Body of pancreas (tissue), 4 donors: ENCODE results near the gene ARF6. TPM values are rescaled to one million over a fixed set of nuclear protein-coding genes. Genes with fewer than 3 reads are reported as not detected.

Experiments
- ATAC-seq: fragments of 150-250 bp; one replicate; pipeline ENCODE4 v1.9.1; 2016
- DNase-seq, 4 donors: peaks; one replicate each; pipeline ENCODE4 v3.0.0-alpha.2; 2019
- H3K27ac ChIP-seq, 4 donors: fragments of 200-600 bp; sonication (generic); 1 replicate in 3 of 4; 2 replicates in 1 of 4; pipeline versions ENCODE4 v1.5.1 to v1.6.1; 2016 to 2019; ENCODE audit warnings: mild to moderate bottlenecking in 1 of 4, mixed read lengths in 1 of 4, moderate library complexity in 1 of 4
- H3K27me3 ChIP-seq, 2 donors: fragments of 200-600 bp; sonication (generic); one replicate each; pipeline ENCODE4 v1.6.0; 2016; ENCODE audit warnings: mild to moderate bottlenecking in 1 of 2
- H3K36me3 ChIP-seq, 2 donors: fragments of 200-600 bp; sonication (generic); replicated peaks in 1 of 2; 2 replicates each; pipeline ENCODE4 v1.5.1; 2016; ENCODE audit warnings: low read depth in 2 of 2; ENCODE audit not compliant: insufficient read depth in 1 of 2
- H3K4me1 ChIP-seq: fragments of 200-600 bp; sonication (generic); one replicate; pipeline ENCODE4 v1.6.0; 2016
- H3K4me3 ChIP-seq, 2 donors: fragments of 200-600 bp; sonication (generic); 1 replicate in 1 of 2; 2 replicates in 1 of 2; pipeline ENCODE4 v1.5.1; 2016 to 2019
- H3K9me3 ChIP-seq, 3 donors: fragments of 200-600 bp; sonication (generic); 1 replicate in 2 of 3; 2 replicates in 1 of 3; pipeline ENCODE4 v1.5.1; 2016
- POLR2A ChIP-seq, 3 donors: fragments of 450-650 bp; IDR thresholded peaks; one replicate each; pipeline ENCODE4 v1.6.1; 2016; ENCODE audit warnings: antibody characterized with exemption in 3 of 3, mild to moderate bottlenecking in 2 of 3
- WGBS, 2 donors: methylation state at CpG; one replicate each; pipeline ENCODE4 v1.1.5; 2017; 5-methylcytosine and 5-hydroxymethylcytosine counted together
- intact Hi-C: fragments of 100-400 bp; cut with DNase I; formaldehyde crosslinking; loops from one replicate; pipeline ENCODE4 v1.15.1; 2023
- total RNA-seq, 2 donors: library from RNA; depleted of rRNA; stranded (reverse); fragments of >200 nt; gene quantifications; one replicate each; pipeline ENCODE4 v1.1.0, GENCODE V29; 2016
- TF ChIP-seq, protein P1 (sequence below), 7 experiments: fragments of 450-650 bp in 4 of 7; fragments of 200-600 bp in 3 of 7; sonication (generic) in 3 of 7; IDR thresholded peaks; one replicate each; pipeline ENCODE4 v1.5.1; 2016 to 2019; ENCODE audit warnings: antibody characterized with exemption in 7 of 7

Gene ARF6
- total RNA-seq, 2 donors from 2014 or later = 18.5 to 27.8 TPM

DNA sequence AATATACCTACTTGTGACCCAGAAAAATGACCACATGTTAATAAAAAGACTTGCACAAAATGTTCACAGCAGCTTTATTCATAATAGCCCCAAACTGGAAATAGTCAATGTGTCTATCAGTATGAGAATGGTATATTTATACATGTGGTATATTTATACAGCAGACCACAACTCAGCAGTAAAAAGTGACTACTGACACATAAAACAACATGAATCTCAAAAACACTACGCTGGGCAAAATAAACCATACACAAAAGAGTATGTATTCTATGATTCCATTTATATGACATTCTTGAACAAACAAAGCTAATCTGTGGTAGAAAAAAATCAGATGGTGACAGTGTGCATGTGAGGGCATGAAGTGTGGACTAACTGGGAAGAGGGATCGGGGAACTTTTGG, 35.1 kb downstream of the ARF6 start:
- no peaks in the 10 kb centered on the region for H3K36me3 ChIP-seq
- DNase-seq = no peak
- H3K27ac ChIP-seq = no peak overlapping the region
- no peaks in the 10 kb centered on the region for H3K27me3 ChIP-seq
- H3K9me3 ChIP-seq = no peaks in the 10 kb centered on the region
- no peaks in the 10 kb centered on the region for H3K4me1 ChIP-seq
- H3K4me3 ChIP-seq = no peak overlapping the region
- 85 to 88% methylated on average over 2 of the region's 2 CpGs for WGBS, 2 donors
- intact Hi-C loops = no loop called here
- no peak for ATAC-seq
- no peak for TF ChIP-seq POLR2A (IDR thresholded peaks at IDR 0.05)
- TF ChIP-seq, protein P1, sequence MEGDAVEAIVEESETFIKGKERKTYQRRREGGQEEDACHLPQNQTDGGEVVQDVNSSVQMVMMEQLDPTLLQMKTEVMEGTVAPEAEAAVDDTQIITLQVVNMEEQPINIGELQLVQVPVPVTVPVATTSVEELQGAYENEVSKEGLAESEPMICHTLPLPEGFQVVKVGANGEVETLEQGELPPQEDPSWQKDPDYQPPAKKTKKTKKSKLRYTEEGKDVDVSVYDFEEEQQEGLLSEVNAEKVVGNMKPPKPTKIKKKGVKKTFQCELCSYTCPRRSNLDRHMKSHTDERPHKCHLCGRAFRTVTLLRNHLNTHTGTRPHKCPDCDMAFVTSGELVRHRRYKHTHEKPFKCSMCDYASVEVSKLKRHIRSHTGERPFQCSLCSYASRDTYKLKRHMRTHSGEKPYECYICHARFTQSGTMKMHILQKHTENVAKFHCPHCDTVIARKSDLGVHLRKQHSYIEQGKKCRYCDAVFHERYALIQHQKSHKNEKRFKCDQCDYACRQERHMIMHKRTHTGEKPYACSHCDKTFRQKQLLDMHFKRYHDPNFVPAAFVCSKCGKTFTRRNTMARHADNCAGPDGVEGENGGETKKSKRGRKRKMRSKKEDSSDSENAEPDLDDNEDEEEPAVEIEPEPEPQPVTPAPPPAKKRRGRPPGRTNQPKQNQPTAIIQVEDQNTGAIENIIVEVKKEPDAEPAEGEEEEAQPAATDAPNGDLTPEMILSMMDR (IDR thresholded peaks at IDR 0.05) = no peak

DNA sequence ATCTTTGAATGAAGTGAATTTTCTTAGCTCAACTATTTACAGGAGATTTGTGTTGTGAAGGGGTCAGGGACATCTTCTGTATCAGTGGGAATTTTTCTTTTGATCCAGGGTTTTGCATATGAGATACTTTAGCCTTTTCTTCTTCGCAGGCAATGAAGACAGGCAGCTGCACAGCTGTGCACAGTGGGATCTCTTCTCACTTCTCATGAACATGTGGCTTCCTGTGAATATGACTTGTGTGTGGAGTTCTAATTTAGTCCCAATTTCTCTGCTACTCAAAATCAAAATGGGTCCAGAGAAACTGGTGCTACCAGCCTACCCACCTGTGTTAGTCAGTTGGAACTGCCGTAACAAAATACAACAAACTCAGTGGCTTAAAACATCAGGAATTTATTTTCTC, 37.8 kb downstream of the ARF6 start:
- no peak overlapping the region for H3K27ac ChIP-seq
- H3K9me3 ChIP-seq = no peaks in the 10 kb centered on the region
- no peaks in the 10 kb centered on the region for H3K27me3 ChIP-seq
- H3K4me3 ChIP-seq = no peak overlapping the region
- DNase-seq (no peak), ATAC-seq (no peak)
- 90 to 95% methylated on average over 2 of the region's 2 CpGs for WGBS, 2 donors
- H3K4me1 ChIP-seq = no peaks in the 10 kb centered on the region
- no peaks in the 10 kb centered on the region for H3K36me3 ChIP-seq
- intact Hi-C loops = no loop called here
- TF ChIP-seq POLR2A (IDR thresholded peaks at IDR 0.05) = no peak
- TF ChIP-seq, protein P1 (IDR thresholded peaks at IDR 0.05) = no peak

GRCh38 chr14:49931523-49931922, 38.6 kb downstream of the ARF6 start:
- Histone ChIP-seq H3K27me3 (no peaks in the 10 kb centered on the region), H3K4me1 (no peaks in the 10 kb centered on the region), H3K27ac (no peak overlapping the region), H3K4me3 (no peak overlapping the region), H3K9me3 (no peaks in the 10 kb centered on the region), H3K36me3 (no peaks in the 10 kb centered on the region)
- intact Hi-C loops = no loop called here
- TF ChIP-seq, protein P1 (IDR thresholded peaks at IDR 0.05) = no peak
- TF ChIP-seq POLR2A (IDR thresholded peaks at IDR 0.05) = no peak
- 81 to 90% methylated on average over 2 to 3 of the region's 3 CpGs for WGBS, 2 donors
- DNase-seq (no peak), ATAC-seq (no peak)

DNA sequence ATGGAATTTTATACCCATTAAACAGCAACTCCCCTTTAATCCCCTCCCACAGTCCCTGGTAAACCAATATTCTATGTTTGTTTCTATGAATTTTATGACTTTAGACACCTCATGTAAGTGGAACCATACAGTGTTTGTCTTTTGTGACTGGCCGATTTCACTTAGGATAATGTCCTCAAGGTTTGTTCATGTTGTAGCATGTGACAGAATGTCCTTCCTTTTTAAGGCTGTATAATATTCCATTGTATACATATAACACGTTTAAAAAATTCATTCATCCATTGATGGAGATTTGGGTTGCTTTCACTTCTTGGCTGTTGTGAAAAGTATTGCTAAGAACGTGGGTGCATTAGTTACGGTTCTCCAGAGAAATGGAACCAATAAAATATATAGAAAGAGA, 40.2 kb downstream of the ARF6 start:
- H3K27me3 ChIP-seq = no peaks in the 10 kb centered on the region
- no peaks in the 10 kb centered on the region for H3K4me1 ChIP-seq
- ATAC-seq (no peak), DNase-seq (no peak)
- H3K4me3 ChIP-seq = no peak overlapping the region
- WGBS, 2 donors = 82 to 87% methylated on average over 4 of the region's 4 CpGs
- no peak for TF ChIP-seq POLR2A (IDR thresholded peaks at IDR 0.05)
- TF ChIP-seq, protein P1 (IDR thresholded peaks at IDR 0.05) = no peak
- no peaks in the 10 kb centered on the region for H3K9me3 ChIP-seq
- intact Hi-C loops = no loop called here
- no peak overlapping the region for H3K27ac ChIP-seq
- no peaks in the 10 kb centered on the region for H3K36me3 ChIP-seq

GRCh38 chr14:49933704-49934103, 40.8 kb downstream of the ARF6 start:
- no peaks in the 10 kb centered on the region for H3K27me3 ChIP-seq
- TF ChIP-seq, protein P1 (IDR thresholded peaks at IDR 0.05) = no peak
- no peak for TF ChIP-seq POLR2A (IDR thresholded peaks at IDR 0.05)
- 70 to 84% methylated on average over 5 of the region's 5 CpGs for WGBS, 2 donors
- DNase-seq = no peak
- H3K4me1 ChIP-seq = no peaks in the 10 kb centered on the region
- H3K4me3 ChIP-seq = no peak overlapping the region
- H3K27ac ChIP-seq = no peak overlapping the region
- H3K36me3 ChIP-seq = no peaks in the 10 kb centered on the region
- ATAC-seq = no peak
- peaks cover 0 to 4% (median 0%) of the 10 kb centered on the region in 3 donors for H3K9me3 ChIP-seq
- intact Hi-C loops = no loop called here
